ENCODE results near the gene GPR162.

GRCh38 chr12:6834254-6834653, 12.6 kb downstream of the GPR162 start:
- TF ChIP-seq CTCF (IDR thresholded peaks at IDR 0.05), result no peak
- no peak for TF ChIP-seq POLR2A (IDR thresholded peaks at IDR 0.05)

All from esophagus squamous epithelium (tissue), 4 donors.